OCI-LY3 (cell line): ENCODE measurements around the gene TRIM14.
"Not testable (repeated sequence)": the region's sequence is repeated elsewhere in the genome, so short reads cannot be mapped to it uniquely, and the experiment has no call there.

Experiments used
- H2AFZ ChIP-seq: fragments of 200-600, 300-600 bp; shearing (Covaris generic); 2 replicates; pipeline ENCODE4 v1.6.0; 2014; ENCODE audit warnings: antibody characterized with exemption, low read depth, low read length
- H3K27ac ChIP-seq: fragments of 200-600, 300-600 bp; sonication (generic); 2 replicates; pipeline ENCODE4 v1.5.1; 2014; ENCODE audit warnings: mild to moderate bottlenecking, low read length, moderate library complexity, mixed read lengths
- H3K27me3 ChIP-seq: fragments of 200-600, 300-600 bp; sonication (generic); 2 replicates; pipeline ENCODE4 v1.6.1; 2014; ENCODE audit warnings: low read depth, low read length, mixed read lengths
- H3K36me3 ChIP-seq: fragments of 200-600, 300-600 bp; sonication (generic); replicated peaks from 2 replicates; pipeline ENCODE3; 2014; ENCODE audit warnings: low read depth, low read length, mixed read lengths
- H3K4me1 ChIP-seq: fragments of 300-600, 200-600 bp; sonication (generic); 2 replicates; pipeline ENCODE4 v1.6.1; 2014; ENCODE audit warnings: low read length, mixed read lengths
- H3K4me2 ChIP-seq: fragments of 200-600, 300-600 bp; sonication (generic); 2 replicates; pipeline ENCODE4 v1.6.1; 2014; ENCODE audit warnings: low read length, mixed read lengths
- H3K4me3 ChIP-seq: fragments of 300-600, 200-600 bp; sonication (generic); 2 replicates; pipeline ENCODE4 v1.5.1; 2014; ENCODE audit warnings: antibody characterized with exemption, mild to moderate bottlenecking, low read length, moderate library complexity
- H3K79me2 ChIP-seq: fragments of 300-600, 200-600 bp; shearing (Covaris generic); 2 replicates; pipeline ENCODE4 v1.6.1; 2014; ENCODE audit warnings: mild to moderate bottlenecking, low read length, mixed read lengths
- H3K9ac ChIP-seq: fragments of 300-600, 200-600 bp; shearing (Covaris generic); 2 replicates; pipeline ENCODE4 v1.6.0; 2014; ENCODE audit warnings: mild to moderate bottlenecking, low read length, moderate library complexity
- H3K9me3 ChIP-seq: fragments of 200-600, 300-600 bp; shearing (Covaris generic); 2 replicates; pipeline ENCODE4 v1.6.1; 2014; ENCODE audit warnings: low read length, mixed read lengths; ENCODE audit not compliant: insufficient read depth
- H4K20me1 ChIP-seq: fragments of 200-600, 300-600 bp; sonication (generic); 2 replicates; pipeline ENCODE4 v1.6.1; 2016; ENCODE audit warnings: low read length, mixed read lengths; ENCODE audit not compliant: insufficient read depth
- CTCF ChIP-seq: fragments of 200-600, 300-600 bp; sonication (generic); IDR thresholded peaks from 2 replicates; pipeline ENCODE4 v1.5.1; 2014; ENCODE audit warnings: antibody characterized with exemption, low read length, low read depth
- EZH2phosphoT487 ChIP-seq: fragments of 200-600 bp; shearing (Covaris generic); IDR thresholded peaks from 2 replicates; pipeline ENCODE4 v1.6.1; 2018; ENCODE audit warnings: antibody characterized with exemption, mixed run types, low read depth

The TRIM14 gene

GRCh38 chr9:98080780-98081179 lies 38.2 kb downstream of the TRIM14 start:
- Histone ChIP-seq H3K36me3 (peaks cover 42% of the 10 kb centered on the region), H3K4me2 (no peak overlapping the region), H3K4me1 (peaks cover 1% of the 10 kb centered on the region; the same call in 1 of the 2 replicates), H3K27ac (no peak overlapping the region), H3K79me2 (no peaks in the 10 kb centered on the region), H3K4me3 (no peak overlapping the region), H3K9me3 (no peaks in the 10 kb centered on the region), H3K9ac (no peak overlapping the region), H4K20me1 (no peaks in the 10 kb centered on the region), H2AFZ (no peak overlapping the region), H3K27me3 (no peaks in the 10 kb centered on the region)
- TF ChIP-seq EZH2phosphoT487 (no peak), CTCF (no peak)

- Histone ChIP-seq H3K9me3 (no peaks in the 10 kb centered on the region), H3K4me1 (no peaks in the 10 kb centered on the region), H4K20me1 (no peaks in the 10 kb centered on the region), H3K79me2 (no peaks in the 10 kb centered on the region), H3K36me3 (peaks cover 42% of the 10 kb centered on the region), H3K27me3 (no peaks in the 10 kb centered on the region), H3K27ac (no peak overlapping the region), H3K9ac (no peak overlapping the region), H3K4me3 (no peak overlapping the region), H2AFZ (no peak overlapping the region), H3K4me2 (no peak overlapping the region)
- TF ChIP-seq EZH2phosphoT487, result no peak
- TF ChIP-seq CTCF, result no peak
Measured at GRCh38 chr9:98080326-98080725, 38.7 kb downstream of the TRIM14 start.

GRCh38 chr9:98078895-98079294 lies 40.1 kb downstream of the TRIM14 start:
- peaks cover 4% of the 10 kb centered on the region; the same call in 1 of the 2 replicates for H4K20me1 ChIP-seq
- H3K4me1 ChIP-seq, result no peaks in the 10 kb centered on the region; the same call in 1 of the 2 replicates
- no peak overlapping the region for H3K4me3 ChIP-seq
- H3K79me2 ChIP-seq, result 0 out of 2 replicates have a peak, but pooled peaks cover 3% of the 10 kb centered on the region
- H3K27me3 ChIP-seq, result no peaks in the 10 kb centered on the region
- no peaks in the 10 kb centered on the region for H3K9me3 ChIP-seq
- peaks cover 36% of the 10 kb centered on the region for H3K36me3 ChIP-seq
- no peak overlapping the region for H3K9ac ChIP-seq
- H2AFZ ChIP-seq, result no peak overlapping the region
- H3K4me2 ChIP-seq, result no peak overlapping the region
- TF ChIP-seq CTCF (no peak), EZH2phosphoT487 (no peak)
- no peak overlapping the region for H3K27ac ChIP-seq

- not testable (repeated sequence) for H3K4me1 ChIP-seq, H3K9me3 ChIP-seq, H3K79me2 ChIP-seq, H4K20me1 ChIP-seq, H3K9ac ChIP-seq, H3K27me3 ChIP-seq, H3K27ac ChIP-seq, H3K4me3 ChIP-seq, H2AFZ ChIP-seq, H3K4me2 ChIP-seq
- H3K36me3 ChIP-seq, result peaks cover 26% of the 10 kb centered on the region
Measured at GRCh38 chr9:98076514-98076890, 42.5 kb downstream of the TRIM14 start.

- Histone ChIP-seq H3K27me3 (no peaks in the 10 kb centered on the region), H3K4me1 (no peaks in the 10 kb centered on the region; the same call in 1 of the 2 replicates), H2AFZ (no peak overlapping the region), H4K20me1 (peaks cover 8% of the 10 kb centered on the region; the same call in 1 of the 2 replicates), H3K79me2 (0 out of 2 replicates have a peak, but pooled peaks cover 3% of the 10 kb centered on the region), H3K4me2 (no peak overlapping the region), H3K36me3 (peaks cover 16% of the 10 kb centered on the region), H3K4me3 (no peak overlapping the region), H3K9ac (no peak overlapping the region), H3K9me3 (no peaks in the 10 kb centered on the region), H3K27ac (no peak overlapping the region)
- TF ChIP-seq CTCF (no peak), EZH2phosphoT487 (no peak)
Measured at GRCh38 chr9:98075332-98075805, 43.7 kb downstream of the TRIM14 start.
